GM12873 (cell line): ENCODE measurements around the gene P2RY12.

ENCODE experiments used
- TF ChIP-seq, protein P1 (sequence below): IDR thresholded peaks from 2 replicates; pipeline ENCODE4 v1.5.1; 2012; ENCODE audit warnings: low read depth, mild to moderate bottlenecking, moderate library complexity, low read length, control low read depth; ENCODE audit not compliant: insufficient read depth; ENCODE audit errors: missing control alignments

P2RY12 gene

GRCh38 chr3:151316267-151316991, 68.1 kb downstream of the P2RY12 start, which contains the start of gene GPR87:
GPR87 (minus strand) TSS chr3:151316820; CDS start chr3:151300100, 16,720 bp downstream.
- TF ChIP-seq, protein P1, sequence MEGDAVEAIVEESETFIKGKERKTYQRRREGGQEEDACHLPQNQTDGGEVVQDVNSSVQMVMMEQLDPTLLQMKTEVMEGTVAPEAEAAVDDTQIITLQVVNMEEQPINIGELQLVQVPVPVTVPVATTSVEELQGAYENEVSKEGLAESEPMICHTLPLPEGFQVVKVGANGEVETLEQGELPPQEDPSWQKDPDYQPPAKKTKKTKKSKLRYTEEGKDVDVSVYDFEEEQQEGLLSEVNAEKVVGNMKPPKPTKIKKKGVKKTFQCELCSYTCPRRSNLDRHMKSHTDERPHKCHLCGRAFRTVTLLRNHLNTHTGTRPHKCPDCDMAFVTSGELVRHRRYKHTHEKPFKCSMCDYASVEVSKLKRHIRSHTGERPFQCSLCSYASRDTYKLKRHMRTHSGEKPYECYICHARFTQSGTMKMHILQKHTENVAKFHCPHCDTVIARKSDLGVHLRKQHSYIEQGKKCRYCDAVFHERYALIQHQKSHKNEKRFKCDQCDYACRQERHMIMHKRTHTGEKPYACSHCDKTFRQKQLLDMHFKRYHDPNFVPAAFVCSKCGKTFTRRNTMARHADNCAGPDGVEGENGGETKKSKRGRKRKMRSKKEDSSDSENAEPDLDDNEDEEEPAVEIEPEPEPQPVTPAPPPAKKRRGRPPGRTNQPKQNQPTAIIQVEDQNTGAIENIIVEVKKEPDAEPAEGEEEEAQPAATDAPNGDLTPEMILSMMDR = no peak

DNA sequence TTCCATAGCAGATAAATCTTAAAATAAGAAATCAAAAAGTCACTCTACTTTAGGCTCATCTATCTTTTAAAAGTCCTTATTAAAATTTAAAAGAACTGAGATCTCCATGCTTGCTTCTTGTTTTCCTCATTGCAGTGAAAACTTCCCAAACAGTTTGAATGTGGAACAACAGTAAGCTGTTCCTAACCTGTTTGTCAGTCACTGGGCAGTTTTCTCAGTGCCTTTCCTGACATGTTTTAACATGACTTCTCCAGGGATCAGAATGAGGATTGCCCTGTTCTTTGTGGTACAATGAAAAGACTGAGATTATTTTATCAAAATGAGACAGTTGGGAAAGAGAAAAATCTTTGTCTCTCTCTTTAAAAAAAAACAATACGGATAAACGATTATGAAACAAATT, 68.7 kb downstream of the P2RY12 start:
- TF ChIP-seq, protein P1 = no peak

- TF ChIP-seq, protein P1 = no peak
Observed at GRCh38 chr3:151315136-151315535, 69.4 kb downstream of the P2RY12 start.

GRCh38 chr3:151314593-151314992, 70.0 kb downstream of the P2RY12 start:
- TF ChIP-seq, protein P1 = no peak

- TF ChIP-seq, protein P1 = no peak
Observed at GRCh38 chr3:151314137-151314536, 70.4 kb downstream of the P2RY12 start.

DNA sequence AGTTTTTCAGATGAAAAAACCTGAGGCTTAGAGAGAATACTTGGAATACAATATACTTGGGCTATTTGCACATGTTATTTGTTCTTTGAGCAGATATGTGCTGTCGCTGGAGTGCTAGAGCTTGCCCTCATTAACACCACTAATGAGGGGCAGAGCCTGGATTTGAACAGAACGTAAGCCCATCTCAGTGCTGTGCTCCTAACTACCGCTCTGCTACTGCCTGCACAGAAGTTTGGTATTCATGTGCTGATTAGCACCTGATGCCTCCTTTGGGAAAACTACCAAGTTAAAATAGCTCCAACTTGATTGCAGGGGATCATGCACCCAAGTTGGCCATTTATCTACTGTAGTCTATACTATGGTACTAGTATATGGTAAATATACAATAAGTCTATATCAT, 71.6 kb downstream of the P2RY12 start:
- TF ChIP-seq, protein P1 = no peak

- TF ChIP-seq, protein P1 = no peak
Observed at GRCh38 chr3:151309566-151309965, 75.0 kb downstream of the P2RY12 start.
